MCF 10A (cell line): ENCODE data around the gene FOXO3B. TPM values are rescaled to one million over a fixed set of nuclear protein-coding genes. Genes with fewer than 3 reads are reported as not detected.
"Not testable (repeated sequence)": the region's sequence is repeated elsewhere in the genome, so short reads cannot be mapped to it uniquely, and the experiment has no call there.

Experiments
- BruUV-seq: library from RNA; stranded (reverse); fragments of 400-500 nt; replicated peaks from 2 replicates; lab custom pipeline; 2021; lab: Mats Ljungman, UMichigan
- CTCF ChIA-PET: fragments of 300-600 bp; sonication (Branson Sonifier 250); formaldehyde crosslinking; extraction: SDS; loops from one replicate; lab custom pipeline; 2021; ENCODE audit warnings: antibody characterized with exemption, inconsistent platforms; lab: Yijun Ruan, JAX
- POLR2A ChIA-PET: fragments of 300-600, 350-650 bp; sonication (Branson Sonifier 250); formaldehyde crosslinking; extraction: SDS; loops from one replicate; lab custom pipeline; 2020; ENCODE audit warnings: antibody characterized with exemption, inconsistent platforms; lab: Yijun Ruan, JAX
- DNase-seq: peaks from one replicate; pipeline ENCODE4 v3.0.0-alpha.2; 2018; ENCODE audit not compliant: unreplicated experiment
- H3K27ac Mint-ChIP-seq: one replicate; pipeline ENCODE4 v1.8.0; 2022; ENCODE audit warnings: mild to moderate bottlenecking, low read depth, mixed read lengths; ENCODE audit not compliant: unreplicated experiment
- H3K27me3 Mint-ChIP-seq: one replicate; pipeline ENCODE4 v1.8.0; 2022; ENCODE audit warnings: mixed read lengths; ENCODE audit not compliant: insufficient read depth, unreplicated experiment
- H3K36me3 Mint-ChIP-seq: one replicate; pipeline ENCODE4 v1.8.0; 2022; ENCODE audit warnings: mild to moderate bottlenecking, moderate library complexity, mixed read lengths; ENCODE audit not compliant: insufficient read depth, unreplicated experiment
- H3K4me1 Mint-ChIP-seq: one replicate; pipeline ENCODE4 v1.8.0; 2022; ENCODE audit warnings: mixed read lengths; ENCODE audit not compliant: insufficient read depth, unreplicated experiment
- H3K4me3 Mint-ChIP-seq: one replicate; pipeline ENCODE4 v1.8.0; 2022; ENCODE audit warnings: mild to moderate bottlenecking, moderate library complexity, mixed read lengths; ENCODE audit not compliant: unreplicated experiment
- H3K9me3 Mint-ChIP-seq: one replicate; pipeline ENCODE4 v1.8.0; 2022; ENCODE audit warnings: mixed read lengths; ENCODE audit not compliant: unreplicated experiment
- intact Hi-C: fragments of 100-400 bp; cut with micrococcal nuclease; formaldehyde crosslinking; loops from 2 replicates; pipeline ENCODE4 v1.14.1; 2022
- total RNA-seq: library from RNA; stranded (reverse); gene quantifications from 2 replicates; pipeline ENCODE4 v1.2.3, GENCODE V29; 2022

FOXO3B gene
- total RNA-seq, 1 experiment from 2014 or later: 3.7 TPM

DNA sequence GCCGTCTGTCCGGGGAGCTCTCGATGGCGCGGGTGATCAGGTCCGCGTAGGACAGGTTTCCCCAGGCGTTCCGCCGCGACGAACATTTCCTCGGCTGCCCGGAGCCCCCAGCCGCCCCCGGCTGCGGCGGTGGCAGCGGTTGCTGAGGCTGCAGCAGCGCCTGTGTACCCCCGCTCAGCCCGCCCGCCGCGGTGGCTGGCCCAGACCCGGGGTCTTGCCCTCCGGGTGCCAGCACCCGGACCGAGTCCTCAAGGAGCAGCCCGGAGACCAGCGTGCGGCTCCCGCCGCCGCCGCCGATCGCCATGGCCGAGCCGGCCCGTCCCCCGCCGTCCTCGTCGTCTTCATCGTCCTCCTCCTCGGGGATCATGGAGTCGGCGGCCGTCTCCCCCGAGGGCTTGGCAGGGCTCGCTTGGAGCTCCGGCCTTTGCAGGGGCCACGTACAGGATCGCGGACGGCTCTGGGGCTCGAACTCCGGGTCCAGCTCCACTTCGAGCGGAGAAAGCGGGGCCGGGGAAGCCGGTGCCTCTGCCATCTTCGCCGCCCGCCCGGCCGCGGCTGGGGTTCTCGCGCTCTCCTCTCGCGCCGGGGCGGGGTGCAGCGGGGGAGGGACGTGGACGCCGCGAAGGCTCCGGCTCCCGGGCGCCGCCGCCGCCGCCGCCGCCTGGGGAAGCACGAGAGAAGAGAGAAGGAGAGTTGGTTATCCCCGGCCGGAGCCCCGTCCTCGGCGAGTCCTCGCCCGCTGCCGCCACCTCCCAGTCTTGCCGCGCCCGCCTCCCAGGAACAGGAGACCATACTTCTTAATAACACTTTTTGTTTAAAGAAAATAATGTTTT is 9.5 kb downstream of the FOXO3B start:
- H3K4me1 Mint-ChIP-seq, H3K27ac Mint-ChIP-seq, DNase-seq, H3K27me3 Mint-ChIP-seq, intact Hi-C loops, BruUV-seq, CTCF ChIA-PET, H3K9me3 Mint-ChIP-seq, POLR2A ChIA-PET, H3K4me3 Mint-ChIP-seq: not testable (repeated sequence)
- H3K36me3 Mint-ChIP-seq: peaks cover 21% of the 10 kb centered on the region

DNA sequence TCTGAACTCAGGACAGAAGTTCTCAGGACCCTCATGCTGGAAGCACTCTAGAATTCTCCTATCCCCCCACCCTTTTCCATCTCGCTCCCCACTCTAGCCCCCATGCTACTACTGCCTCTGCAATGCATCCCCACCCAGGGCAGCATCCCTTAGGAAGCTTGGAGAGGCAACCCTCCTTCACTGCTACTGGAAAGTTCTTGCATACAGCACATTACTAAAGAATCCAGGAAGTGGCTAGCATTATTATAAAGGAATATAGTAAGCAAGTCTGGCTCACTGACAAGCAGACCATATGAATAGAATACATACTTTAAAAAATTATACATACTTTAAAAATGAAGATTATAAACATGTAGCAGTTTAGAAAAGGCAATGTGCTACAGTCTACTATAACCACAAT is 13.5 kb downstream of the FOXO3B start:
- POLR2A ChIA-PET, H3K4me1 Mint-ChIP-seq, H3K9me3 Mint-ChIP-seq, intact Hi-C loops, CTCF ChIA-PET, H3K27me3 Mint-ChIP-seq, H3K4me3 Mint-ChIP-seq, H3K27ac Mint-ChIP-seq, DNase-seq, BruUV-seq: not testable (repeated sequence)
- H3K36me3 Mint-ChIP-seq: peaks cover 17% of the 10 kb centered on the region

DNA sequence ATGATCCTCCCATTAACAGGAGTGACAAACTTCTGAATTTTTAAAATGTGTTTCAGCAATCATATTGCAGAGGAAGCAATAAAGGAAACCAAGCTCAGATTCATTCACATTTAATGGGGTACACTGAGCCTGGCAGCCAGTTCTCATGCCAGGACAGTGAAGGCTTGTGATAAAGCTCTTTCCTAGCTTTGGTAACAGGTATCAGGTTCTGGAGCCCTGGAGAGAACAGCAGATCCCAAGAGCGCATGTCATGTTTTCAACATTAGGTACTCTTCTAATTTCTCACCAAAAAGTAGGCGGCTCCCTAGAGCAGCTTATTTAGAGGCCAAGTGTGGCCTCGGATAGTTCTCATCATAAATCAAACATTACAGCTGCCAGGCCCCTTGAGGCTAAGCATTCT is 14.6 kb downstream of the FOXO3B start:
- CTCF ChIA-PET, BruUV-seq, DNase-seq, H3K4me3 Mint-ChIP-seq, H3K4me1 Mint-ChIP-seq, H3K27ac Mint-ChIP-seq, POLR2A ChIA-PET, intact Hi-C loops, H3K27me3 Mint-ChIP-seq, H3K9me3 Mint-ChIP-seq: not testable (repeated sequence)
- H3K36me3 Mint-ChIP-seq: peaks cover 17% of the 10 kb centered on the region

DNA sequence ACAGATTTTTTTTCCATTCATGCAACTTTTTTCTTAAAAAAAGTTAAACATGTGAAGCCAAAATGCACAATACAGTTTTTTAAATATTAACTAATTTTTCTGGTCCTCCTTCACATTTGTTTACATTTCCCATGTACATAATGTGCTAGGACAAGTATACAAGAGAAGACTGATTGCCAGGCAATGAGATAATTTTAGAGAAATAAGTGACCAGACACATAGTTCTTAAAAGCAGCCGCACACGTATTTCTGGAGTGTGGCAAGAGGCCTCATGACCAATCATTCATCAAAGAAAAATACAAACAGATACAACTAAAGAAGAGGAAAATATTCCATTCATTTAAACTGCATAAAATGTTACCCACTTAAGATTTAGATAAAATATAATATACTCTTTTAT is 15.8 kb downstream of the FOXO3B start:
- CTCF ChIA-PET, H3K27me3 Mint-ChIP-seq, POLR2A ChIA-PET, H3K9me3 Mint-ChIP-seq, H3K4me3 Mint-ChIP-seq, H3K4me1 Mint-ChIP-seq, H3K27ac Mint-ChIP-seq, DNase-seq, intact Hi-C loops, BruUV-seq: not testable (repeated sequence)
- peaks cover 17% of the 10 kb centered on the region for H3K36me3 Mint-ChIP-seq

DNA sequence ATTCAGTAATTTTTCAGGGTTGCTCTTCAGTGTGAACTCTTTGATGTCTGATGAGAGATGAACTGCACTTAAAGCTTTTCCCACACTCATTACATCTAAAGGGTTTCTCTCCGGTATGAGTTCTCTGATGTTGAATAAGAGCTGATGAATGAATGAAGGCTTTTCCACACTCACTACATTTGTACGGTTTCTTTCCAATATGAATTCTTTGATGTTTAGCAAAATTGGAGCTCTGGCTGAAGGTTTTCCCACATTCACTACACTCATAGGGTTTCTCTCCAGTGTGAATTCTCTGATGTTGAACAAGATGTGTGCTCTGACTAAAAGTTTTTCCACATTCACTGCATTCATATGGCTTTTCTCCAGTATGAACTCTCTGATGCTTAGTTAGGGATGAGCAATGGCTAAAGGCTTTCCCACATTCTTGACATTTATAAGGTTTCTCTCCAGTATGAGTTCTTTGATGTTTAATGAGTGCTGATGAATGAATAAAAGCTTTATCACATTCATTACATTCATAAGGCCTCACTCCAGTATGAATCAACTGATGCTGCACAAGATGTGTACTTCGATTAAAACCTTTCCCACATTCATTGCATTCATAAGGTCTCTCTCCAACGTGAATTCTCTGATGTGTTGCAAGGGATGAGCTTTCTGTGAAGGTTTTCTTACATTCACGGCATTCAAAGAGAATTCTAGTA is 20.0 kb downstream of the FOXO3B start:
- H3K4me3 Mint-ChIP-seq, CTCF ChIA-PET, intact Hi-C loops, H3K4me1 Mint-ChIP-seq, H3K27ac Mint-ChIP-seq, DNase-seq, BruUV-seq, POLR2A ChIA-PET, H3K36me3 Mint-ChIP-seq, H3K27me3 Mint-ChIP-seq, H3K9me3 Mint-ChIP-seq: not testable (repeated sequence)

DNA sequence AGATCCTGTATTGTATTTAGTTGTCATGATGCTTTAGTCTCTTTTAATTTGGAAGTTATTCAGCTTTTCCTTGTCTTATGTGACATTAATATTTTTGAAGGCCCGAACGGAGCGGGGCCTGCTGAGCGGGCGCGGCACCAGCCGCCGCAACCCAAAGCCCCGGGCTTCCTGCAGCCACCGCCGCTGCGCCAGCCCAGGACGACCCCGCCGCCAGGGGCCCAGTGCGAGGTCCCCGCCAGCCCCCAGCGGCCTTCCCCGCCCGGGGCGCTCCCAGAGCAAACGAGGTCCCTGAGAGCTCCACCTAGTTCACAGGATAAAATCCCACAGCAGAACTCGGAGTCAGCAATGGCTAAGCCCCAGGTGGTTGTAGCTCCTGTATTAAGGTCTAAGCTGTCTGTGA is 32.0 kb downstream of the FOXO3B start:
- H3K9me3 Mint-ChIP-seq, H3K36me3 Mint-ChIP-seq, H3K27ac Mint-ChIP-seq, BruUV-seq, H3K27me3 Mint-ChIP-seq, intact Hi-C loops, H3K4me3 Mint-ChIP-seq, POLR2A ChIA-PET, H3K4me1 Mint-ChIP-seq, DNase-seq: not testable (repeated sequence)
- CTCF ChIA-PET: interaction anchor here (2.0 kb wide), 1 partner anchor 25 kb away, joined by 4 read pairs; no protein-coding TSS in a partner anchor

DNA sequence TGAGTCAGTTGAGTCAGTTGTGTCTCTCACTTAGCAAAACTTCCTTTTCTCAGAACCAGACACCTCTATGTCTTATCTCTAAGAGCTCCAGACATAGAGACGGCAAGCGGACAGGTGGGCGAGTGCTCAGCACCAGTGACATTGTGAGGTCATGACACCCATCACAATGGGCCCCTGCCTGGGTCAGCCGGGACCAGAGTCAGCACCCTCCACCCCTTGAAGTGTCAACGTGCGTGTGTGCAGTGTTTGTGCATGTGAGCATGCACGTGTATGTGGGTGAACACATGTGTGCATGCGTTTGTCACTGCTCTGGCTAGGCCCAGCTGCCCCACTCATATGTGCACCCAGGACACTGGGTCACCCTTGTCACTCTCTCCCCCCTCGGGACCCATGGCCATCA is 37.8 kb downstream of the FOXO3B start, which contains the start of gene TBC1D28:
Gene TBC1D28 (minus strand): TSS at position 101 of the 400 bp plus-strand sequence. CDS start 3,039 bp downstream, outside the sequence.
- POLR2A ChIA-PET, H3K4me3 Mint-ChIP-seq, H3K9me3 Mint-ChIP-seq: not testable (repeated sequence)

DNA sequence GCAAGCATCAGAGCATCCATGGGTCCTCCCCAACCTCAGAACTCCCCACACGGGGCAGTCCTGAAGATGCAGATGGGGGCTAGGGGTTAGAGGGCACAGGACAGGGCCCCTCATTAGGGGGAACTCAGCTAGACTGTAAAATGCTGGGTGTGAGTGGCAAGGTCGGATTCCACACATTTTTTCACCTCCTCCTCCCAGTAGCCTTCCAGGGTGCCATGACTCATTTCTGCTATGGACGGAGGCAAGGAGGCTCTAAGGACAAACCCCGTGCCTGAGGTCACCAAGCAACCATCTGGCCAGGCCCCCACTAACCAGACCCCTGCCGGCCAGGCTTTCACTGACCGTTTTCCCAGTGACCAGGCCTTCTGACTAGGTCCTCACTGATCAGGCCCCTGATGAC is 39.0 kb downstream of the FOXO3B start:
- H3K4me3 Mint-ChIP-seq, H3K27ac Mint-ChIP-seq, POLR2A ChIA-PET, intact Hi-C loops, H3K9me3 Mint-ChIP-seq, BruUV-seq, H3K4me1 Mint-ChIP-seq, CTCF ChIA-PET, H3K36me3 Mint-ChIP-seq, H3K27me3 Mint-ChIP-seq, DNase-seq: not testable (repeated sequence)

More for the DNA sequence above, 37.8 kb downstream of the FOXO3B start, which contains the start of gene TBC1D28:
- H3K36me3 Mint-ChIP-seq, BruUV-seq, DNase-seq, H3K4me1 Mint-ChIP-seq, H3K27ac Mint-ChIP-seq, H3K27me3 Mint-ChIP-seq, intact Hi-C loops, CTCF ChIA-PET: not testable (repeated sequence)

DNA sequence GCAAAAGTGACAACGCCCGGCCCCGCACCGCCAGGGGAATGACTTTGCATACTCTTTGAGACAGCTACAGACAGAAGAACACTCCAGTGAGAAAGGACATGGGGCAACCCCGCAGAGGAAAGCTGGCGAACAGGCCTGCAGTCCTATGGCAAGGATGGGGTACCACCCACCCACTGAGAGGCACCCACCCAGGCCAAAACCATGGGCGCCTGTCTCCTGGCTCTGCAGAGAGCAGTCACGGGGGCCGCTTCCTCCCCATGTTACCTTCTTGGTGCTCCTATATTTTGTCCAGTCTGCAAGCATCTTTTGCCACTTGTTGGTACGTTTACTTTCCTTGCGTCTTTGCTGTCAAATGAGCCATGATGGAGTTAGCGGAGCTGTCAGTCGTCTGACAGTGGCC is 43.8 kb downstream of the FOXO3B start:
- intact Hi-C loops, H3K27ac Mint-ChIP-seq, H3K4me3 Mint-ChIP-seq, H3K27me3 Mint-ChIP-seq, H3K4me1 Mint-ChIP-seq, BruUV-seq, DNase-seq, POLR2A ChIA-PET, H3K36me3 Mint-ChIP-seq, H3K9me3 Mint-ChIP-seq: not testable (repeated sequence)
- CTCF ChIA-PET: interaction anchor here (0.6 kb wide), 1 partner anchor 1647 kb away, joined by 4 read pairs; no protein-coding TSS in a partner anchor
